ENCODE data around the gene C2CD4C.
"Not testable (repeated sequence)": the region's sequence is repeated elsewhere in the genome, so short reads cannot be mapped to it uniquely, and the experiment has no call there.

Gene C2CD4C

GRCh38 chr19:362154-362553, 46.8 kb downstream of the C2CD4C start:
- no peak for DNase-seq

GRCh38 chr19:359653-359925, 49.4 kb downstream of the C2CD4C start:
- no peak for DNase-seq

GRCh38 chr19:355536-355935, 53.4 kb downstream of the C2CD4C start:
- DNase-seq = not testable (repeated sequence)

All from NK-92 treated with Interleukin-12 subunit alpha and Interleukin-12 subunit beta, amount 100 ng/mL, for 24 hours (cell line).